ENCODE results near the gene PI4KA.

DNA sequence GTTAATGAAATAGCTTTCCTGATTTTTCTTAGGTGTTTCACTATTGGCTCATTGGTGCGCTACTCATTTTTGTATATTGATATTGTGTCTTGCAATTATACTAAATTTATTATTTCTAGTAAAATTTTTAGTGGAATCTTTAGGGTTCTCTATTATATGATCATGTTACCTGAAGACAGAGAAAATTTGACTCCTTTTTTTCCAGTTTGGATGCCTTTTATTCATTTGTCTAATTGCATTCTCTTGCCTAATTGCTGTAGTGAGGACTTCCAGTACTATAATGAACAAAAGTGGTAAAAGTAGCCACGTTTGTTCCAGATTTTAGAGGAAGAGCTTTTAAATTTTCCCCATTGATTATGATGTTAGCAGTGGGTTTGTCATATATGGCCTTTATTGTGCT is 198.7 kb downstream of the PI4KA start:
- no peak for TF ChIP-seq CTCF (IDR thresholded peaks at IDR 0.05; ENCODE audit: insufficient read depth, low read length)
- no peak for TF ChIP-seq SPI1 (IDR thresholded peaks at IDR 0.05; ENCODE audit: borderline replicate concordance, low read depth)
- TF ChIP-seq POLR2AphosphoS5 (IDR thresholded peaks at IDR 0.05; ENCODE audit: low read depth), result no peak
- no peak for TF ChIP-seq GABPA (IDR thresholded peaks at IDR 0.05; ENCODE audit: low read depth)

Measured in HL-60 (cell line).